A549 (cell line): Measurements from ENCODE around the gene GCNT2. TPM values are rescaled to one million over a fixed set of nuclear protein-coding genes. Genes with fewer than 3 reads are reported as not detected.
"Not testable (repeated sequence)": the region's sequence is repeated elsewhere in the genome, so short reads cannot be mapped to it uniquely, and the experiment has no call there.

Experiments used
- ATAC-seq, 2 experiments: fragments of 200-7000 bp in 1 of 2; fragments of >200 bp in 1 of 2; cut with Nextera tagmentation in 1 of 2; cut with Tn5 transposase in 1 of 2; 3 replicates each; pipeline versions ENCODE4 v1.8.0 to v1.9.1; 2018 to 2020; ENCODE audit warnings: mild to moderate bottlenecking in 1 of 2, moderate library complexity in 1 of 2
- CTCF ChIA-PET: fragments of 300-600 bp; sonication (Branson Sonifier 250); formaldehyde crosslinking; extraction: SDS; loops from one replicate; lab custom pipeline; 2021; ENCODE audit warnings: antibody characterized with exemption, inconsistent platforms; lab: Yijun Ruan, JAX
- POLR2A ChIA-PET: fragments of 350-600 bp; formaldehyde crosslinking; extraction: SDS; loops from one replicate; lab custom pipeline; 2021; ENCODE audit warnings: antibody characterized with exemption, inconsistent platforms; lab: Yijun Ruan, JAX
- DNase-seq, 2 experiments: peaks; one replicate each; pipeline versions ENCODE4 v3.0.0 to v3.0.0-alpha.2; 2011 to 2016; ENCODE audit warnings: low read depth in 1 of 2, low spot score in 1 of 2
- FAIRE-seq: peaks from 2 replicates; lab custom pipeline; 2011; peaks lifted over from hg19 to GRCh38; lab: Jason Lieb, UNC
- H3K27ac ChIP-seq, 2 experiments: fragments of >200 bp; sonication (Bioruptor Twin); formaldehyde crosslinking; 3 replicates each; pipeline ENCODE4 v1.5.1; 2016 to 2017
- H3K4me1 ChIP-seq: fragments of >200 bp; sonication (Bioruptor Twin); formaldehyde crosslinking; 3 replicates; pipeline ENCODE4 v1.6.1; 2016
- H3K4me2 ChIP-seq: fragments of >200 bp; sonication (Bioruptor Twin); formaldehyde crosslinking; 3 replicates; pipeline ENCODE4 v1.6.1; 2016
- H3K4me3 ChIP-seq: fragments of >200 bp; sonication (Bioruptor Twin); formaldehyde crosslinking; 3 replicates; pipeline ENCODE4 v1.5.1; 2016
- H3K9me3 ChIP-seq: fragments of >200 bp; sonication (Bioruptor Twin); formaldehyde crosslinking; 3 replicates; pipeline ENCODE4 v1.6.1; 2016
- BHLHE40 ChIP-seq: IDR thresholded peaks from 2 replicates; pipeline ENCODE4 v1.6.1; 2012; ENCODE audit warnings: low read depth, low read length, inconsistent platforms
- CTCF ChIP-seq: fragments of >200 bp; sonication (Bioruptor Twin); formaldehyde crosslinking; IDR thresholded peaks from 3 replicates; pipeline ENCODE4 v1.5.1; 2016
- ELK1 ChIP-seq: fragments of 150-350 bp; IDR thresholded peaks from 2 replicates; pipeline ENCODE4 v1.6.1; 2014; ENCODE audit warnings: low read depth, mild to moderate bottlenecking, low read length
- EP300 ChIP-seq, 2 experiments: fragments of >200 bp; sonication (Bioruptor Twin); formaldehyde crosslinking; IDR thresholded peaks; 2 replicates in 1 of 2; 3 replicates in 1 of 2; pipeline ENCODE4 v1.6.1; 2016 to 2017
- FOSB ChIP-seq: fragments of 250-450 bp; sonication (Bioruptor Pico); IDR thresholded peaks from 2 replicates; pipeline ENCODE4 v1.5.0; 2020; ENCODE audit warnings: mild to moderate bottlenecking, moderate library complexity
- GATA3 ChIP-seq: IDR thresholded peaks from 2 replicates; pipeline ENCODE4 v1.6.1; 2012; ENCODE audit warnings: borderline replicate concordance
- HOXA7 ChIP-seq: fragments of 250-450 bp; sonication (Bioruptor Pico); IDR thresholded peaks from 2 replicates; pipeline ENCODE4 v1.5.0; 2020; ENCODE audit warnings: mild to moderate bottlenecking, moderate library complexity
- KDM1A ChIP-seq: fragments of 200-600 bp; sonication (generic); IDR thresholded peaks from 2 replicates; pipeline ENCODE4 v1.6.1; 2016; ENCODE audit warnings: low read depth, mild to moderate bottlenecking
- MAX ChIP-seq: IDR thresholded peaks from 2 replicates; pipeline ENCODE4 v1.6.1; 2012
- PHF8 ChIP-seq: fragments of 200-600 bp; sonication (generic); IDR thresholded peaks from 2 replicates; pipeline ENCODE4 v1.6.1; 2016; ENCODE audit warnings: low read depth, mild to moderate bottlenecking, antibody characterized with exemption, moderate library complexity, borderline replicate concordance
- RAD21 ChIP-seq, 2 experiments: fragments of >200 bp in 1 of 2; sonication (Bioruptor Twin) in 1 of 2; formaldehyde crosslinking in 1 of 2; IDR thresholded peaks in 1 of 2; conservative IDR thresholded peaks in 1 of 2; 2 replicates in 1 of 2; 3 replicates in 1 of 2; pipeline ENCODE4 v1.6.1; 2012 to 2018; ENCODE audit warnings: inconsistent platforms in 1 of 2
- RNF2 ChIP-seq: fragments of 200-600 bp; sonication (generic); IDR thresholded peaks from 2 replicates; pipeline ENCODE4 v1.6.1; 2016; ENCODE audit warnings: low read depth, mild to moderate bottlenecking, antibody characterized with exemption, moderate library complexity, borderline replicate concordance
- TP53 ChIP-seq: fragments of 250-450 bp; sonication (Bioruptor Pico); IDR thresholded peaks from 2 replicates; pipeline ENCODE4 v1.5.0; 2021; ENCODE audit warnings: mild to moderate bottlenecking, moderate library complexity
- ZSCAN20 ChIP-seq: fragments of 250-450 bp; sonication (Bioruptor Pico); IDR thresholded peaks from 2 replicates; pipeline ENCODE4 v1.8.0; 2022; ENCODE audit warnings: mild to moderate bottlenecking, moderate library complexity
- WGBS: methylation state at CpG from one replicate; pipeline ENCODE4 v1.1.6; 2017; ENCODE audit errors: missing lambda C conversion rate; 5-methylcytosine and 5-hydroxymethylcytosine counted together
- polyA plus RNA-seq, 4 experiments: library from polyadenylated mRNA; depleted of rRNA in 3 of 4; stranded (reverse); fragments of >200 nt; fragmentation: RNase III in 1 of 4; extraction: RNeasy Plus Mini Kit Qiagen cat#74134 plus additional on column Dnase treatment in 1 of 4; gene quantifications; 2 replicates in 3 of 4; 3 replicates in 1 of 4; pipeline ENCODE4 v1.2.3, GENCODE V29; 2011 to 2017

GCNT2 gene
- polyA plus RNA-seq, 2 of the 4 experiments (the other 2 are of a cell fraction) = 19.4 to 24.3 TPM

- TF ChIP-seq ZSCAN20 = no peak
- TF ChIP-seq FOSB (CRISPR knock-in tag) = no peak
- no peak for TF ChIP-seq KDM1A
- TF ChIP-seq RAD21 (conservative IDR thresholded peaks at IDR 0.05 in 1 of 2, IDR thresholded peaks at IDR 0.05 in 1 of 2) = no peak
- no peak for TF ChIP-seq CTCF
- no peak for TF ChIP-seq BHLHE40
- no peak for TF ChIP-seq RNF2
Observed at GRCh38 chr6:10565913-10566312, 44.8 kb downstream of the GCNT2 start (continued).

GRCh38 chr6:10567256-10568026 lies 46.3 kb downstream of the GCNT2 start:
- peak; percentile 71; the same call in 1 of the 2 replicates for TF ChIP-seq GATA3
- no peak for TF ChIP-seq ELK1
- TF ChIP-seq EP300 (IDR thresholded peaks at IDR 0.05) = no peak
- 0 out of 2 replicates have a peak, but pooled peaks have one; percentile 24 for TF ChIP-seq MAX
- no peak overlapping the region for H3K27ac ChIP-seq
- no peak overlapping the region for H3K4me3 ChIP-seq
- no peaks in the 10 kb centered on the region for H3K9me3 ChIP-seq
- POLR2A ChIA-PET = no interaction called here
- FAIRE-seq (no peak), ATAC-seq (peak; percentile 50 to 69; a peak in 4 of 6 replicates), DNase-seq (peak in 1 of 2 experiments; percentile 38)
- CTCF ChIA-PET = interaction anchor here (1.4 to 1.7 kb wide), 3 partner anchors 21 to 89 kb away, joined by 4 to 8 read pairs (median 5); no protein-coding TSS in a partner anchor
- peaks cover 6% of the 10 kb centered on the region; the same call in 1 of the 3 replicates for H3K4me1 ChIP-seq
- 73% methylated on average over 6 of the region's 6 CpGs for WGBS
- 0 out of 3 replicates have a peak overlapping the region, but pooled peaks have one; percentile 29 for H3K4me2 ChIP-seq

GRCh38 chr6:10569392-10570127 lies 48.4 kb downstream of the GCNT2 start:
- TF ChIP-seq BHLHE40 = no peak
- no peak for TF ChIP-seq PHF8
- no peak for TF ChIP-seq TP53 (CRISPR knock-in tag)
- TF ChIP-seq HOXA7 (CRISPR knock-in tag) = no peak
- no peak for DNase-seq
- H3K27ac ChIP-seq = no peak overlapping the region
- ATAC-seq = no peak
- FAIRE-seq = no peak
- no peak overlapping the region for H3K4me3 ChIP-seq
- ChIA-PET CTCF (interaction anchor here (0.8 kb wide), 1 partner anchor 90 kb away, joined by 3 read pairs; no protein-coding TSS in a partner anchor), POLR2A (no interaction called here)
- H3K4me1 ChIP-seq = peaks cover 6% of the 10 kb centered on the region; the same call in 1 of the 3 replicates
- H3K9me3 ChIP-seq = no peaks in the 10 kb centered on the region
- 88% methylated on average over 4 of the region's 5 CpGs for WGBS
- H3K4me2 ChIP-seq = no peak overlapping the region

GRCh38 chr6:10575519-10575918 lies 54.4 kb downstream of the GCNT2 start:
- H3K4me3 ChIP-seq, H3K4me2 ChIP-seq, POLR2A ChIA-PET, H3K9me3 ChIP-seq, CTCF ChIA-PET, H3K27ac ChIP-seq, ATAC-seq, FAIRE-seq, H3K4me1 ChIP-seq, DNase-seq: not testable (repeated sequence)
- WGBS = 92% methylated on average over 5 of the region's 5 CpGs
